Fibroblast of skin of back (primary cell): ENCODE data around the gene CBFB.
"Not testable (repeated sequence)": the region's sequence is repeated elsewhere in the genome, so short reads cannot be mapped to it uniquely, and the experiment has no call there.

Experiments
- DNase-seq: peaks from one replicate; pipeline ENCODE4 v3.0.0-alpha.2; 2013

Gene CBFB

DNA sequence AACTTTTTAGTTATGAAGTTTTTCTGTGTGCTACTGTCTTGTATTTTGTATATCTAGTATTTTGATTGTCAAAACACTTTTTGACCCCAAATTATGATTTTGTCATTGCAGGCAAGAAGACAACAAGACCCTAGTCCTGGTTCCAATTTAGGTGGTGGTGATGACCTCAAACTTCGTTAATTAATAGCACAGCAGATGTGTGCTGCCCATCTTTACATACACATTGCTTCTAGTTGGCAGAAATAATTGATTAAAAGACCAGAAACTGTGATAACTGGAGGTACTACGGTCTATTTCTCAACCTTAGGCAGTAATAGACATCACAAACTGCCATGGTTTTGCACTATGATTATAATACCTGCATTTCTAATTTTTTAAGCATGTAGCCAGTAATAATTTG lies 69.7 kb downstream of the CBFB start:
- DNase-seq = no peak

- peak; percentile 32 for DNase-seq
Measured at GRCh38 chr16:67100569-67101310, 71.8 kb downstream of the CBFB start.

GRCh38 chr16:67101311-67102082 lies 72.5 kb downstream of the CBFB start:
- DNase-seq = peak; percentile 62

- DNase-seq = peak; percentile 49
Measured at GRCh38 chr16:67104061-67104460, 75.1 kb downstream of the CBFB start.

- no peak for DNase-seq
Measured at GRCh38 chr16:67104845-67105244, 75.9 kb downstream of the CBFB start.

DNA sequence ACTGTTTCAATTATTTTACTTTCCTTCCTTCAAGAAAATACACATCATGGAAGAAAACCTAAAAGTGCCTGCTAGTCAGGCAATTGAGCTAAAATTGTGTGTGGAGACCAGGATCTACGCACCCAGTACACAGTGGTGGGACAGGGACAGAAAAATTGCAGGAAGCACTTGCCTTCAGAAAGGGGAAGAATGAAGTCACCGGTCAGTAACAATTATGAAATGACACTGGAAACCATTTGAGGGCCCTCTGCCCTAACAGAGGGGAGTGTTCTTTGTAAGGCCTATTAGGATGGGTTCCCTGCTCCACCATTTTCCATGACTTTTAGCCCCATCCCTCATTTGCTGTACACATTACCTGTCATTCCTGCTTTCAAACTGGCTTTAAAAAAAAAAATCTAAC lies 76.3 kb downstream of the CBFB start:
- no peak for DNase-seq

GRCh38 chr16:67105881-67106280 lies 76.9 kb downstream of the CBFB start:
- DNase-seq = no peak

DNA sequence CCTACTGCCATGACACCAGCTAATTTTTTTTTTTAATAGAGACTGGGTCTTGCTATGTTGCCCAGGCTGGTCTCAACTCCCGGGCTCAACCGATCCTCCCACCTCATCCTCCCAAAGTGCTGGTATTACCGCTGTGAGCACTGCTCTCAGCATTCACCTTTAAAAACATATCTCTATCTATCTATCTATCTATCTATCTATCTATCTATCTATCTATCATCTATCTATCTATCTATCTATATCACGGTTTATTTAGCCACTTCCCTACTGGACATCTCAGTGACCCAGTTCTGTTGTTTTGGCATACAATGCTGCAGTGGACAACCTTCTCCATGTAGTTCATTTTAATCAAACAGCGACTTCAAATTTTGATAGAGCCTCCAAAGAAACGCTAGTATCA lies 79.5 kb downstream of the CBFB start:
- no peak for DNase-seq

DNA sequence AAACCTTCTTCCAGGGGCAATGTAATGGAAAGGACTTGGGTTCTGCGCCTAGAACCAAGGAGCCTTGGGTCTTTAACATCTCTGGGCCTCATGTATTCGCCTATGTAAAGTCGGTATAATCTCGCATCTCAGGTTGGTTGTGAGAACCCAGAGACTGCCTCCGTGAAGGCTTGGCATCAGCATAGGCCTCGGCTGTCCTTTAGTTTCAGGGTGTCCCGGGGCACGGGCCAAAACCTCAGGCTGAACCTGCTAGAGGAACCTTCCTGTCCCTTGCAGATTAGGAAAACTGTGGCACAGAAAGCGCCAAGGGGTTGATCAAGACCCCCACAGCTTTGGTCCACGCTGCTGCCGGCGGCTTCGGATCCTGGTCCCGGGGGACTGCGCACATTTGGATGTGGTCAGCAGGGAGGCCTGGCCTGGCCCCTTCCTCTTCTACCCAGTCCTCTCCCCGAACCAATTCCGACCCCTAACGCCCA lies 80.0 kb downstream of the CBFB start:
- no peak for DNase-seq

DNA sequence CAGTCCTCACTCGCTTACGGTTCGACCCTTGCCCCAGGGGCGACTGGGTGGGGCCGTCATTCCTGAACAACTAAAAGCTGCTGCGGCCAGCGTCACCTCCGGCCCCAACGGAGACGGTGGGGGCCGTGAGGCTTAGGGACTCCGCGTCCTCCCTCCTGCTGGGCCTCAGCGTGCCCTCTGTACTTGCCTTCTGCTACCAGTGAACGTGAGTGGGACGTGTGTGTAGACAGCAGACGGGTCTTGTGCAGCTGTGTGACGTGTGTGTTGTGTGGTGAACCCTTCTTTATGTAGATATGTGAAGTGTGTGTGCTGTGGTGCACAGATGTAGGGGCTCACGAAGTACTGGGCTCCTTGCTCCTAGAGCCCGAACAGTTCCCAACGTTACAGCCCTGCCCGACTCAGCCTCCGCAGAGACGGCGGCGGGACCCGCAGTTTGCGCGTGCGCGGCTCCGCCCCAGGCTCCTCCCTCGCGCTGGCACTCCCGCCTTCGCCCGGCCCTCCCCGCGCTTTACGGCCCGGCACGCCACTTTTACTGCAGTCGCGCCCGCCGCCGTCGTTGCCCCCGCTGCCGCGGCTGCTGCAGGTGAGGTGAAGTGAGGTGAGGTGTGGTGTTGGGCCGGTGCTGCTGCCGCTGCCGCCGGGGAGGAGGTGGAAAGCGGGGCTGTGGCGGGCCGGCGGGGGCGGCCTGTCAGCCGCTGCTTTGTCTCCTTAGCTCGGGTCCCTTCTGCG lies 80.6 kb downstream of the CBFB start, which contains the start of gene PHAF1:
Gene PHAF1 (plus strand): TSS at position 535 of the 729 bp plus-strand sequence. CDS start 235 bp downstream, outside the sequence.
- peak; percentile 87 for DNase-seq

DNA sequence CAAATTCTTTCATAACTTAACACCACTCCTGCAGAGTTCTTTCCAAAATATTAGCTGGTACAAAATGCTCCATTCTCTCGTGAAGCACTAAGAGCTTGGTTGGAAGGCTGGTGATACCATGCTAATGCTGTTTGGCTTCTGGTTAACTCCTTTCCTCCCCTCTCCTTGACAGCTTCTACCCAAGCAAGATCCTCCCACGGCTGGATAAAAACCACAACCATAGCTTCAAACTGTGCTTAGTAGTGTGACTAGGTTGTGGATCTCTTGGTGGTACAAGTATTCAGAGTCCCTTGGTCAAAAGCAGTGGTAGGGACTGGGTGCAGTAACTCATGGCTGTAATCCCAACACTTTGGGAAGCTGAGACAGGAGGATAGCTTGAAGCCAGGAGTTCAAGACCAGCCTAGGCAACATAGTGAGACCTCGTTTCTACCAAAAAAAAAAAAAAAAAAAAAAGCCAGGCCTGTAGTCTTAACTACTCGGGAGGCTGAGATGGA lies 83.0 kb downstream of the CBFB start:
- no peak for DNase-seq

GRCh38 chr16:67112591-67113399 lies 83.8 kb downstream of the CBFB start:
- no peak for DNase-seq

GRCh38 chr16:67114793-67115192 lies 85.8 kb downstream of the CBFB start:
- no peak for DNase-seq

GRCh38 chr16:67115639-67116038 lies 86.7 kb downstream of the CBFB start:
- peak; percentile 89 for DNase-seq

DNA sequence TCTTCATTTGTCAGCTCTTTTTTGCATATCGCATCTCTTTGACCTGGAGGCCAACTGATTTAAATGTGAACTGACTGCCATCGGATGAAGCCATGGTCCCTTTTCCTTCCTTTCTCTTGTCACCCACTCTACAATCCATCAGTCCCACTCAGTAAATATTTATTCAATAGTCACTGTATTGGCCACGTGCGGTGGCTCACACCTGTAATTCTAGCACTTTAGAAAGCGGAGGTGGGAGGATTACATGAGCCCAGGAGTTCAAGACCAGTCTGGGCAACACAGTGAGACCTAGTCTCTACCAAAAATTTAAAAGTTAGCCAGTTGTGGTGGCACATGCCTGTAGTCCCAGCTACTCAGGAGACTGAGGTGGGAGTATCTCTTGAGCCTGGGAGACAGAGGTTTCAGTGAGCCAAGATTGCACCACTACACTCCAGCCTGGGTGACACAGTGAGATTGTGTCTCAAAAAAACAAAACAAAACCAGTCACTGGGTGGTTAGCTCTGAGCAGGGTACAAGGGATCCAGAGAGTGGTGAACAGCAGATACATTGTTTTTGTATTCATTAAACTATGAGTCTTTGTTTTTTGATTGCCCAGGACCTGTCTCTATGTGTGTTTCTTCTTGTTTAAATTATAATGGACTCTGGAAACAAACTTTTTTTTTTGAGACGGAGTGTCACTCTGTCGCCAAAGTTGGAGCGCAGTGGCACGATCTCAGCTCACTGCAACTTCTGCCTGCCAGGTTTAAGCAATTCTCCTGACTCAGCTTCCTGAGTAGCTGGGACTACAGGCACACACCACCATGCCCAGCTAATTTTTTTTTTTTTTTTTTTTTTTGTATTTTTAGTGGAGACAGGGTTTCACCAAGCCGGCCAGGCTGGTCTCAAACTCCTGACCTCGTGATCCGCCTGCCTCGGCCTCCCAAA lies 87.7 kb downstream of the CBFB start:
- no peak for DNase-seq

GRCh38 chr16:67117716-67118115 lies 88.8 kb downstream of the CBFB start:
- DNase-seq = no peak

- DNase-seq = no peak
Measured at GRCh38 chr16:67120025-67120424, 91.1 kb downstream of the CBFB start.

- not testable (repeated sequence) for DNase-seq
Measured at GRCh38 chr16:67122799-67123198, 93.8 kb downstream of the CBFB start.

DNA sequence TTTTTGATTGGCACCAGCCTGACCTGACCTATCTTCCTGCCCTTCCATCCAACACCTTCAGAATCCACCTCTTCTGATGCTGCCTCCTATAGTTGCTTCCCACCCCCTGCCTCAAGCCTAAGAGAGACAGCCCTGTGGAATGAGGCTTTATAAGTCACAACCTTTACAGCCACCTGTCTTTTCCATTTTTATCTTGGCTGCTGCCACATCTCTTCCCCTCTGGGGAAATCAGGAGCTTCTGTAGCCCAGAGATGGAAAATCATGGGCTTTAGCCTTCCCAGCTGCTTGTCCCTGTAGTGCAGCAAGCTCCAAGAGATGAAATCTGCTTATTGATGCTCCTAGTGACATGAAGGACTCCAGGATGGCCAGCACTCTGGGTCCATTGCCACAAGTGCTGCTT lies 99.5 kb downstream of the CBFB start:
- no peak for DNase-seq

DNA sequence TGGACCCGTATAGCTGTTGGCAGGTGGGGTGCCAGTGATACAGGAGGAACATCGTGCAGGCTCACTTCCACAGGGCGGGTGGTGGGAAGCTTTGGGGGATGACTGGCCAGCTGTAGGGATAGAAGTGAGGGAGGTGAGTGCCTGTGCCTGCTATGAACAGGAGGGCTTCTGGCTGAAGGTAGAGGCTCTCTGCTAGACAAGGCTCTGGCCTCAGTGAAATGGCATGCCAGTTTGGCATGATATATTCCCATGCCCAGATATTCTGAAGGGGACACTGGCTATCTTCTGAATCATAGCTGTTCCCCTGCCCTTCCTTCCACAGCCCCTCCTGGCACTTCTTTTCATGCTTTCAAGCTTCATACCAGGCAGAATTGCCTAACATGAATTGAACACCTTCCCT lies 99.9 kb downstream of the CBFB start:
- DNase-seq = no peak

GRCh38 chr16:67129422-67129821 lies 100.5 kb downstream of the CBFB start:
- no peak for DNase-seq
